Epithelial cell of esophagus (primary cell): ENCODE measurements around the gene RTP5.

Experiments used
- DNase-seq: peaks from one replicate; pipeline ENCODE4 v3.0.0; 2010; ENCODE audit warnings: low read depth
- H3K4me3 ChIP-seq: 2 replicates; pipeline ENCODE4 v1.5.1; 2011; ENCODE audit warnings: mild to moderate bottlenecking, low read length, control low read depth
- CTCF ChIP-seq: IDR thresholded peaks from 2 replicates; pipeline ENCODE4 v1.5.1; 2011; ENCODE audit warnings: low read depth, mild to moderate bottlenecking, low read length, control low read depth, inconsistent platforms; ENCODE audit not compliant: insufficient read depth; ENCODE audit errors: missing control alignments

Gene RTP5

GRCh38 chr2:241862093-241862492 is 7.4 kb upstream of the RTP5 start:
- H3K4me3 ChIP-seq, result no peak overlapping the region
- DNase-seq, result no peak
- TF ChIP-seq CTCF, result no peak

DNA sequence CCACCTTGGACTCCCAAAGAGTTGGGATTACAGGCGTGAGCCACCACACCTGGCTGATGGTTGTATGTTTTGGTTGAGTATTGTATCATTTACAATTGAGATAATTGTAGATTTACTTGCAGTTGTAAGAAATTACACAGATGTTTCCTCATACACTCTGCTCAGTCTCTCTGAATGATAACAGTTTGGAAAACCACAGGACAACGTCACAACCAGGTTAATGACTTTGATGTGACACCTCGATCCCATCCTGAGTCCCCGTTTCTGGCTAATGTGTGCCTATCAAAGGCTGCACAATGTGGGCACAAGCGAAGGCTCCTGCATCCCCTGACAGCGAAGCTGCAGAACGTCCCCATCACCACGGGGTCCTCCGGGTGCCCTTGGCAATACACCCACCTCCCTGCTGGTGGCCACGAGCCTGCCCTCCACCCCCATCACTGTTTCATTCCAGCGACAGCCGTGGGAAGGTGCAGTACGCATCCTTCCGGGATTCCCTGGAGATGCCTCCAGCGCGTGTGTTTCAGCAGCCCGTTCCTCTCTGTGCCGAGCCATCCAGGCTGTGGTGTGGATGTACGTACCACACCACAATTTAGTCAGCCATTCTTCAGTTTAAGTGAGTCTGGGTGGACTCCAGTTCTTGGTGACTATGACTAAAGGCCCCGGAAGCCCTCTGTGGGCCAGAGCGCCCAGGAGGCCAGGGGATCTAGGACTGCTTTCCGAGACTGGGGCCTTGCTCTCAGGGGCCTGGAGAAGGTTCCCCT is 6.6 kb upstream of the RTP5 start:
- DNase-seq, result no peak
- no peak for TF ChIP-seq CTCF
- H3K4me3 ChIP-seq, result no peak overlapping the region

DNA sequence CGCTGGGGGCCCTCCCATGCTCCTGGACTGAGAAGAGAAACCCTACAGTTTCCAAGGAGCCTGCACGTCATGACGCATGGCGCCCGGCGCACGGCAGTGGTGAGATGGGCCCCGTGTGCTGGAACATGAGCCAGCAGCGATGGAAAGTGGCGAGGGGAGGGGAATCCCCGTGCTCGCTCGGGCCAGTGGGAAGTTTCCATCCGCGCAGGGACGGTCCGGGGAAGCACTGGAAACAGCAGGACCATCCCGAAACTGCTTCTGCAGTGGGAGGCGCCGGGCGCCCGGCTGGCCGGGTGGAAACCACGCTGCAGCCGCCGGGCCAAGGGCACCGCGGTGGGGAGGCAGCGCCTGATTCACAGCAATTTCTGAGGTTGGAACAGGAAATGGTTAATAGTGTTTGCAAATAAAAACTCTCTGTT is 6.0 kb upstream of the RTP5 start:
- TF ChIP-seq CTCF, result no peak
- no peak overlapping the region for H3K4me3 ChIP-seq
- no peak for DNase-seq

DNA sequence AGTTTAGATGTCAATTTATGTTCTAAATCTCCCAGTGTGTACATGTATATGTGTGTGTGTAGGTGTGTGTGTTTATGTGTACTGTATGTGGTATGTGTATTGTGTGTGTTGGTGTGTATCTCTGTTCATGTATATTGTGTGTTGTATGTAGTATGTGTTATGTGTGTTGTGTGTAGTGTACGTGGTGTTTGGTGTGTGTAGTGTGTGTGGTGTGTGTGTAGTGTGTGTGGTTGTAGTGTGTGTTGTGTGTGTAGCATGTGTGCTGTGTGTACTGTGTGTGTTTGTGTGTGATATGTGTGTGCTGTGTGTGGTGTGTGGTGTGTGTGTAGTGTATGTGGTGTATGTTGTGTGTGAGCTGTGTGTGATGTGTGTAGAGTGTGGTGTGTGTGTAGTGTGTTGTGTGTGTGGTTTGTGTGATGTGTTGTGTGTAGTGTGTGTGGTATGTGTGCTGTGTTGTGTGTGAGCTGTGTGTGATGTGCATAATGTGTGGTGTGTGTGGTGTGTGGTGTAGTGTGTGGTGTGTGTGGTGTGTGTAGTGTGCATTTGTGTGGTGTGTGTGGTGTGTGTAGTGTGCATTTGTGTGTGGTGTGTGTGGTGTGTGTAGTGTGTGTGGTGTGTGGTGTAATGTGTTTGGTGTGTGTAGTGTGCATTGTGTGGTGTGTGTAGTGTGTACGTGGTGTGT is 5.2 kb upstream of the RTP5 start:
- TF ChIP-seq CTCF, result no peak
- no peak for DNase-seq

GRCh38 chr2:241864850-241865213 is 4.7 kb upstream of the RTP5 start:
- H3K4me3 ChIP-seq, result no peak overlapping the region
- no peak for DNase-seq

More for the DNA sequence above, 5.2 kb upstream of the RTP5 start:
- H3K4me3 ChIP-seq, result no peak overlapping the region

DNA sequence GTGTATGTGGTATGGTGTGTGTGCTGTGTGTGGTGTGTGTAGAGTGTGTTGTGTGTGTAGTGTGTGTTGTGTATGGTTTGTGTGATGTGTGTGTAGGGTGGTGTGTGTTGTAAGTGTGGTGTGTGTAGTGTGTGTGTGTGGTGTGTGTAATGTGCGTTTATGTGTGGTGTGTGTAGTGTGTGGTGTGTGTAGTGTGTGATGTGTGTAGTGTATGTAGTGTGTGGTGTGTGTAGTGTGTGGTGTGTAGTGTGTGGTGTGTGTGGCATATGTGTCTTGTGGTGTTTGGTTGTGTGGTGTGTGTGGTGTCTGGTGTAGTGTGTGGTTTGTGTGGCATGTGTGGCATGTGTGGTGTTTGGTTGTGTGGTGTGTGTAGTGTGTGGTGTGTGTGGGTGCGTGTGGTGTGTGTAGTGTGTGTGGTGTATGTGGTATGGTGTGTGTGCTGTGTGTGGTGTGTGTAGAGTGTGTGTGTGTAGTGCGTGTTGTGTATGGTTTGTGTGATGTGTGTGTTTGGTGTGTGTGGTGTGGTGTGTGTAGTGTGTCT is 4.0 kb upstream of the RTP5 start:
- no peak for DNase-seq
- no peak overlapping the region for H3K4me3 ChIP-seq
- no peak for TF ChIP-seq CTCF

More at GRCh38 chr2:241864850-241865213, 4.7 kb upstream of the RTP5 start:
- TF ChIP-seq CTCF, result no peak
